ENCODE data around the gene GPI. TPM values are rescaled to one million over a fixed set of nuclear protein-coding genes. Genes with fewer than 3 reads are reported as not detected.

The GPI gene
- total RNA-seq, 2 experiments from 2014 or later, result 661 to 697 TPM

- peaks cover 62% of the 10 kb centered on the region for H3K36me3 Mint-ChIP-seq (ENCODE audit: low read depth)
- H3K9me3 Mint-ChIP-seq (ENCODE audit: insufficient read depth), result no peaks in the 10 kb centered on the region
- no peak for DNase-seq
- ATAC-seq, result no peak
- H3K4me3 Mint-ChIP-seq, result no peak overlapping the region
- ChIA-PET POLR2A (no interaction called here), CTCF (interaction anchor here (1.2 kb wide), 1 partner anchor 17 kb away, joined by 3 read pairs; no protein-coding TSS in a partner anchor)
- no peak overlapping the region for H3K27ac Mint-ChIP-seq
- peaks cover 28% of the 10 kb centered on the region for H3K4me1 Mint-ChIP-seq (ENCODE audit: low read depth)
- no peaks in the 10 kb centered on the region for H3K27me3 Mint-ChIP-seq (ENCODE audit: low read depth)
Observed at GRCh38 chr19:34432797-34433196, 67.8 kb downstream of the GPI start.

GRCh38 chr19:34436716-34437115 is 71.7 kb downstream of the GPI start:
- no peak for ATAC-seq
- no peak for DNase-seq
- ChIA-PET CTCF (no interaction called here), POLR2A (no interaction called here)
- Mint-ChIP-seq H3K36me3 (ENCODE audit: low read depth) (peaks cover 69% of the 10 kb centered on the region), H3K27me3 (ENCODE audit: low read depth) (no peaks in the 10 kb centered on the region), H3K27ac (no peak overlapping the region), H3K4me1 (ENCODE audit: low read depth) (peaks cover 6% of the 10 kb centered on the region), H3K9me3 (ENCODE audit: insufficient read depth) (no peaks in the 10 kb centered on the region), H3K4me3 (no peak overlapping the region)

GRCh38 chr19:34448191-34448590 is 83.2 kb downstream of the GPI start:
- Mint-ChIP-seq H3K9me3 (ENCODE audit: insufficient read depth) (no peaks in the 10 kb centered on the region), H3K4me1 (ENCODE audit: low read depth) (no peaks in the 10 kb centered on the region), H3K27me3 (ENCODE audit: low read depth) (no peaks in the 10 kb centered on the region), H3K36me3 (ENCODE audit: low read depth) (peaks cover 66% of the 10 kb centered on the region), H3K4me3 (no peak overlapping the region), H3K27ac (peak overlapping the region; percentile 69)
- no peak for ATAC-seq
- ChIA-PET CTCF (no interaction called here), POLR2A (interaction anchor here (0.6 kb wide), 1 partner anchor 1085 kb away, joined by 7 read pairs; no protein-coding TSS in a partner anchor)
- no peak for DNase-seq

Other genes with a start within 250 kb of the GPI start
- gene LSM14A, start 192.7 kb upstream of the GPI start, total RNA-seq, result 100 to 1,000 TPM; 133 to 139 TPM
- gene GARRE1, start 110.6 kb upstream of the GPI start, total RNA-seq, result 1 to 10 TPM; 6.3 to 8.3 TPM
- 10 to 100 TPM; 12.9 to 13.3 TPM for gene PDCD2L, start 39.2 kb downstream of the GPI start, total RNA-seq
- 100 to 1,000 TPM; 129 to 135 TPM for gene UBA2, start 63.2 kb downstream of the GPI start, total RNA-seq
- 1 to 10 TPM in 1 of 2 experiments, under 1 TPM in 1; 0.68 to 1.2 TPM for gene WTIP, start 116.6 kb downstream of the GPI start, total RNA-seq

All from activated CD8-positive, alpha-beta T cell treated with anti-CD3 and anti-CD28 coated beads, Interleukin-2, amount 10 ng/mL, durations not matched to agents 7 days and 5 days (primary cell).